ENCODE results near the gene PAQR7.

DNA sequence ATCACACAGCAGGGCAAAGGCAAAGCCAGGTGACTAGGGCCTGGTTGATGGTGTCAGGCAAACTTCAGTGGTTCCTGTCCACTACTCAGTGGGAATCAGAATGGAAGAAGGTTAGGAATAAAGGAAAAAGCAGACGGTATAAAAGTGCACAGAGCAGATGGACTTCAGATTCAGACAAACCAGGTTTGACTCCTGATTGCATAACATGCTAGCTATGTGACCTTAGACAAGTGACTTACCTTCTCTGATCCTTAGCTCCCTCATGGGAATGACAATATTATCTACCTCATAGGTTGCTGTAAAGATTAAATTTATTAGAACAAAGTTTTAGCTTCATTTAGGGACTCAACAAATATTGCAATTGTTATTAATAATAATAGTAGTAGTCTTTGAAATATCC, 4.9 kb downstream of the PAQR7 start:
- TF ChIP-seq, protein P1, sequence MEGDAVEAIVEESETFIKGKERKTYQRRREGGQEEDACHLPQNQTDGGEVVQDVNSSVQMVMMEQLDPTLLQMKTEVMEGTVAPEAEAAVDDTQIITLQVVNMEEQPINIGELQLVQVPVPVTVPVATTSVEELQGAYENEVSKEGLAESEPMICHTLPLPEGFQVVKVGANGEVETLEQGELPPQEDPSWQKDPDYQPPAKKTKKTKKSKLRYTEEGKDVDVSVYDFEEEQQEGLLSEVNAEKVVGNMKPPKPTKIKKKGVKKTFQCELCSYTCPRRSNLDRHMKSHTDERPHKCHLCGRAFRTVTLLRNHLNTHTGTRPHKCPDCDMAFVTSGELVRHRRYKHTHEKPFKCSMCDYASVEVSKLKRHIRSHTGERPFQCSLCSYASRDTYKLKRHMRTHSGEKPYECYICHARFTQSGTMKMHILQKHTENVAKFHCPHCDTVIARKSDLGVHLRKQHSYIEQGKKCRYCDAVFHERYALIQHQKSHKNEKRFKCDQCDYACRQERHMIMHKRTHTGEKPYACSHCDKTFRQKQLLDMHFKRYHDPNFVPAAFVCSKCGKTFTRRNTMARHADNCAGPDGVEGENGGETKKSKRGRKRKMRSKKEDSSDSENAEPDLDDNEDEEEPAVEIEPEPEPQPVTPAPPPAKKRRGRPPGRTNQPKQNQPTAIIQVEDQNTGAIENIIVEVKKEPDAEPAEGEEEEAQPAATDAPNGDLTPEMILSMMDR (IDR thresholded peaks at IDR 0.05) = no peak
- TF ChIP-seq POLR2A (IDR thresholded peaks at IDR 0.05) = no peak

Measured in esophagus squamous epithelium (tissue), 4 donors.